WTC11 (cell line): ENCODE measurements around the gene GRIN2C. TPM values are rescaled to one million over a fixed set of nuclear protein-coding genes. Genes with fewer than 3 reads are reported as not detected.
A peak's percentile ranks its signal among the peaks of the same experiment; 100 is the strongest.

ENCODE experiments used
- ATAC-seq: fragments of 200-7000 bp; cut with Tn5 transposase; 2 replicates; pipeline ENCODE4 v1.10.0; 2021; ENCODE audit warnings: mild to moderate bottlenecking, moderate library complexity
- CTCF ChIA-PET: fragments of 300-600 bp; sonication (Branson Sonifier 250); formaldehyde crosslinking; loops from one replicate; lab custom pipeline; 2021; ENCODE audit warnings: antibody characterized with exemption; lab: Charles Lee
- POLR2A ChIA-PET: fragments of 350-600 bp; sonication (Branson Sonifier 250); formaldehyde crosslinking; loops from one replicate; lab custom pipeline; 2021; ENCODE audit warnings: antibody characterized with exemption; lab: Charles Lee
- DNase-seq: peaks from one replicate; pipeline ENCODE4 v3.0.0; 2021; ENCODE audit warnings: low spot score
- H3K27ac Mint-ChIP-seq: 2 replicates; pipeline ENCODE4 v1.8.0; 2021; ENCODE audit warnings: mixed read lengths
- H3K27me3 Mint-ChIP-seq: 2 replicates; pipeline ENCODE4 v1.8.0; 2021; ENCODE audit warnings: low read depth, mild to moderate bottlenecking, moderate library complexity, mixed read lengths
- H3K36me3 Mint-ChIP-seq: 2 replicates; pipeline ENCODE4 v1.8.0; 2021; ENCODE audit warnings: mixed read lengths
- H3K4me1 Mint-ChIP-seq: 2 replicates; pipeline ENCODE4 v1.8.0; 2022; ENCODE audit warnings: mixed read lengths
- H3K4me3 Mint-ChIP-seq: 2 replicates; pipeline ENCODE4 v1.8.0; 2021; ENCODE audit warnings: mild to moderate bottlenecking, moderate library complexity, mixed read lengths
- H3K9me3 Mint-ChIP-seq: 2 replicates; pipeline ENCODE4 v1.8.0; 2021; ENCODE audit warnings: mixed read lengths
- AFF4 ChIP-seq: sonication (generic); formaldehyde crosslinking; IDR thresholded peaks from 2 replicates; pipeline ENCODE4 v1.8.1; 2023; ENCODE audit warnings: mild to moderate bottlenecking, missing genetic modification reagents, borderline replicate concordance
- ATF3 ChIP-seq: sonication (generic); formaldehyde crosslinking; conservative IDR thresholded peaks from 2 replicates; pipeline ENCODE4 v1.8.1; 2022; ENCODE audit warnings: mild to moderate bottlenecking, missing genetic modification reagents
- ATF6 ChIP-seq: sonication (generic); formaldehyde crosslinking; IDR thresholded peaks from 2 replicates; pipeline ENCODE4 v1.8.1; 2023; ENCODE audit warnings: mild to moderate bottlenecking, missing genetic modification reagents
- CBFB ChIP-seq: sonication (generic); formaldehyde crosslinking; IDR thresholded peaks from 2 replicates; pipeline ENCODE4 v1.8.1; 2022; ENCODE audit warnings: mild to moderate bottlenecking, low read depth, missing genetic modification reagents
- CREB1 ChIP-seq: sonication (generic); formaldehyde crosslinking; IDR thresholded peaks from 2 replicates; pipeline ENCODE4 v1.8.0; 2023; ENCODE audit warnings: mild to moderate bottlenecking, missing genetic modification reagents
- ERG ChIP-seq: fragments of 250-450 bp; sonication (Bioruptor Pico); IDR thresholded peaks from 2 replicates; pipeline ENCODE4 v1.8.0; 2021; ENCODE audit warnings: mild to moderate bottlenecking
- ETV6 ChIP-seq: sonication (generic); formaldehyde crosslinking; IDR thresholded peaks from 2 replicates; pipeline ENCODE4 v1.8.1; 2022; ENCODE audit warnings: mild to moderate bottlenecking, missing genetic modification reagents
- FOXJ3 ChIP-seq: sonication (generic); formaldehyde crosslinking; IDR thresholded peaks from 2 replicates; pipeline ENCODE4 v1.9.0; 2021; ENCODE audit warnings: missing genetic modification reagents, mild to moderate bottlenecking, borderline replicate concordance
- FOXP1 ChIP-seq: sonication (generic); formaldehyde crosslinking; IDR thresholded peaks from 2 replicates; pipeline ENCODE4 v1.8.0; 2022; ENCODE audit warnings: missing genetic modification reagents, mild to moderate bottlenecking, moderate library complexity, borderline replicate concordance
- FOXP4 ChIP-seq: sonication (generic); formaldehyde crosslinking; IDR thresholded peaks from 2 replicates; pipeline ENCODE4 v1.8.0; 2022; ENCODE audit warnings: mild to moderate bottlenecking, missing genetic modification reagents
- GRHL2 ChIP-seq: fragments of 250-450 bp; sonication (Bioruptor Pico); IDR thresholded peaks from 2 replicates; pipeline ENCODE4 v1.8.0; 2022; ENCODE audit warnings: mild to moderate bottlenecking, moderate library complexity; ENCODE audit not compliant: insufficient replicate concordance, severe bottlenecking
- IRF2 ChIP-seq: sonication (generic); formaldehyde crosslinking; IDR thresholded peaks from 2 replicates; pipeline ENCODE4 v1.8.0; 2022; ENCODE audit warnings: low read depth, missing genetic modification reagents, borderline replicate concordance
- JAZF1 ChIP-seq: fragments of 250-450 bp; sonication (Bioruptor Pico); IDR thresholded peaks from 2 replicates; pipeline ENCODE4 v1.9.0; 2021; ENCODE audit warnings: moderate library complexity, mild to moderate bottlenecking, inconsistent platforms
- NFYB ChIP-seq: sonication (generic); formaldehyde crosslinking; conservative IDR thresholded peaks from 2 replicates; pipeline ENCODE4 v1.8.0; 2022; ENCODE audit warnings: low read depth, missing genetic modification reagents
- NR3C1 ChIP-seq: sonication (generic); formaldehyde crosslinking; conservative IDR thresholded peaks from 2 replicates; pipeline ENCODE4 v1.8.1; 2023; ENCODE audit warnings: low read depth, mild to moderate bottlenecking, missing genetic modification reagents
- TEAD4 ChIP-seq: sonication (generic); formaldehyde crosslinking; IDR thresholded peaks from 2 replicates; pipeline ENCODE4 v1.8.0; 2022; ENCODE audit warnings: mild to moderate bottlenecking, missing genetic modification reagents
- TP53 ChIP-seq: sonication (generic); formaldehyde crosslinking; IDR thresholded peaks from 2 replicates; pipeline ENCODE4 v1.8.1; 2023; ENCODE audit warnings: mild to moderate bottlenecking, missing genetic modification reagents
- ZNF317 ChIP-seq: sonication (generic); formaldehyde crosslinking; IDR thresholded peaks from 2 replicates; pipeline ENCODE4 v1.8.1; 2023; ENCODE audit warnings: low read depth, mild to moderate bottlenecking, moderate library complexity, missing genetic modification reagents, borderline replicate concordance
- ZNF416 ChIP-seq: fragments of 250-450 bp; sonication (Bioruptor Pico); IDR thresholded peaks from 2 replicates; pipeline ENCODE4 v1.9.0; 2021; ENCODE audit warnings: mild to moderate bottlenecking, inconsistent platforms
- total RNA-seq: library from RNA; stranded (reverse); gene quantifications from 3 replicates; pipeline ENCODE4 v1.2.3, GENCODE V29; 2021

Gene GRIN2C
- total RNA-seq, 1 experiment from 2014 or later, result 0.31 TPM

- POLR2A ChIA-PET, result interaction anchor here (2.5 kb wide), 1 partner anchor 10 kb away, joined by 9 read pairs; the partner anchor contains the start of gene FDXR
- CTCF ChIA-PET, result interaction anchor here (1.8 kb wide), 1 partner anchor 78 kb away, joined by 5 read pairs; no protein-coding TSS in a partner anchor
Observed at GRCh38 chr17:74882517-74883240, 23.0 kb upstream of the GRIN2C start.

GRCh38 chr17:74881073-74881472 lies 21.4 kb upstream of the GRIN2C start:
- Mint-ChIP-seq H3K4me3 (no peak overlapping the region), H3K36me3 (no peaks in the 10 kb centered on the region), H3K4me1 (peaks cover 8% of the 10 kb centered on the region), H3K9me3 (no peaks in the 10 kb centered on the region), H3K27ac (no peak overlapping the region), H3K27me3 (peaks cover 8% of the 10 kb centered on the region; the same call in 1 of the 2 replicates)
- no peak for TF ChIP-seq CBFB (CRISPR knock-in tag)
- TF ChIP-seq TEAD4, result no peak
- no peak for TF ChIP-seq ETV6 (CRISPR knock-in tag)
- no peak for TF ChIP-seq NFYB (CRISPR knock-in tag)
- no peak for TF ChIP-seq ZNF317 (CRISPR knock-in tag)
- POLR2A ChIA-PET, result interaction anchor here (0.6 to 2.5 kb wide), 2 partner anchors 8 to 28 kb away, joined by 3 to 9 read pairs; partner anchors contain the start of gene FDXR
- ATAC-seq, result peak; percentile 31; the same call in 1 of the 2 replicates
- DNase-seq, result no peak
- CTCF ChIA-PET, result interaction anchor here (0.6 to 1.7 kb wide), 6 partner anchors 11 to 80 kb away, joined by 3 to 7 read pairs (median 4); partner anchors contain the start of gene OTOP2

More at GRCh38 chr17:74882517-74883240, 23.0 kb upstream of the GRIN2C start:
- Mint-ChIP-seq H3K9me3 (peaks cover 3% of the 10 kb centered on the region; the same call in 1 of the 2 replicates), H3K4me3 (no peak overlapping the region), H3K27me3 (peaks cover 11% of the 10 kb centered on the region), H3K4me1 (peaks cover 8% of the 10 kb centered on the region), H3K36me3 (no peaks in the 10 kb centered on the region), H3K27ac (no peak overlapping the region; the same call in 1 of the 2 replicates)
- TF ChIP-seq NFYB (CRISPR knock-in tag) (no peak), ATF3 (CRISPR knock-in tag) (no peak), FOXP1 (CRISPR knock-in tag) (no peak), ZNF416 (CRISPR knock-in tag) (no peak), CREB1 (CRISPR knock-in tag) (no peak), ZNF317 (CRISPR knock-in tag) (no peak), FOXJ3 (no peak), TP53 (CRISPR knock-in tag) (no peak), FOXP4 (CRISPR knock-in tag) (no peak)
- ATAC-seq (no peak), DNase-seq (no peak)

GRCh38 chr17:74879308-74879707 lies 19.6 kb upstream of the GRIN2C start:
- CTCF ChIA-PET, result interaction anchor here (1.1 to 1.6 kb wide), 3 partner anchors 17 to 45 kb away, joined by 3 to 8 read pairs (median 6); partner anchors contain the start of gene OTOP2
- POLR2A ChIA-PET, result no interaction called here
- TF ChIP-seq ERG (CRISPR knock-in tag) (no peak), AFF4 (CRISPR knock-in tag) (no peak), ATF3 (CRISPR knock-in tag) (no peak), GRHL2 (CRISPR knock-in tag) (no peak), ATF6 (no peak), JAZF1 (CRISPR knock-in tag) (no peak), IRF2 (CRISPR knock-in tag) (no peak), NR3C1 (no peak)

More at GRCh38 chr17:74879308-74879707, 19.6 kb upstream of the GRIN2C start:
- H3K27ac Mint-ChIP-seq, result no peak overlapping the region
- no peak for DNase-seq
- no peak for ATAC-seq
- no peaks in the 10 kb centered on the region for H3K36me3 Mint-ChIP-seq
- H3K4me1 Mint-ChIP-seq, result peaks cover 8% of the 10 kb centered on the region
- no peak overlapping the region for H3K4me3 Mint-ChIP-seq
- peaks cover 5% of the 10 kb centered on the region; the same call in 1 of the 2 replicates for H3K27me3 Mint-ChIP-seq
- H3K9me3 Mint-ChIP-seq, result no peaks in the 10 kb centered on the region
